CD14-positive monocyte (primary cell): Measurements from ENCODE around the gene C17orf113. TPM values are rescaled to one million over a fixed set of nuclear protein-coding genes. Genes with fewer than 3 reads are reported as not detected.

Experiments
- DNase-seq, 3 donors: peaks; one replicate each; pipeline ENCODE4 v3.0.0-alpha.2; 2011 to 2022
- H2AFZ ChIP-seq: 2 replicates; pipeline ENCODE4 v1.6.0; 2012; ENCODE audit warnings: mild to moderate bottlenecking, low read depth, low read length, inconsistent platforms; ENCODE audit not compliant: insufficient read depth, poor library complexity, severe bottlenecking
- H3K27ac ChIP-seq, 2 donors: 1 replicate in 1 of 2; 2 replicates in 1 of 2; pipeline ENCODE4 v1.5.1; 2012 to 2013; ENCODE audit warnings: low read length in 2 of 2, control low read depth in 1 of 2, inconsistent platforms in 1 of 2, low read depth in 1 of 2, mild to moderate bottlenecking in 1 of 2
- H3K27me3 ChIP-seq, 2 donors: one replicate each; pipeline versions ENCODE4 v1.6.0 to v1.6.1; 2011 to 2013; ENCODE audit warnings: low read length in 2 of 2; ENCODE audit not compliant: control insufficient read depth in 2 of 2, insufficient read depth in 2 of 2
- H3K36me3 ChIP-seq, 2 donors: replicated peaks in 1 of 2; 1 replicate in 1 of 2; 2 replicates in 1 of 2; pipeline versions ENCODE4 v1.5.1 to v1.6.1; 2012 to 2013; ENCODE audit warnings: low read length in 2 of 2, control low read depth in 1 of 2, inconsistent platforms in 1 of 2, mild to moderate bottlenecking in 1 of 2; ENCODE audit not compliant: insufficient read depth in 2 of 2, control insufficient read depth in 1 of 2
- H3K4me1 ChIP-seq, 2 donors: 1 replicate in 1 of 2; 2 replicates in 1 of 2; pipeline versions ENCODE4 v1.5.1 to v1.6.1; 2012 to 2013; ENCODE audit warnings: low read length in 2 of 2, control low read depth in 1 of 2, inconsistent platforms in 1 of 2, mild to moderate bottlenecking in 1 of 2, moderate library complexity in 1 of 2; ENCODE audit not compliant: insufficient read depth in 2 of 2, control insufficient read depth in 1 of 2
- H3K4me2 ChIP-seq: replicated peaks from 2 replicates; pipeline ENCODE3; 2012; ENCODE audit warnings: low read length, moderate library complexity, mild to moderate bottlenecking; ENCODE audit not compliant: poor library complexity, severe bottlenecking; ENCODE audit errors: extremely low read depth
- H3K4me3 ChIP-seq, 3 experiments: fragments of 200-600 bp in 1 of 3; sonication (generic) in 1 of 3; replicated peaks in 1 of 3; 1 replicate in 2 of 3; 2 replicates in 1 of 3; pipeline ENCODE4 v1.5.1; 2011 to 2013; ENCODE audit warnings: low read length in 3 of 3, mild to moderate bottlenecking in 3 of 3, control low read depth in 2 of 3, low read depth in 2 of 3, inconsistent platforms in 1 of 3, moderate library complexity in 1 of 3
- H3K79me2 ChIP-seq: 2 replicates; pipeline ENCODE4 v1.6.0; 2012; ENCODE audit warnings: mild to moderate bottlenecking, control low read depth, inconsistent platforms, low read length, moderate library complexity; ENCODE audit not compliant: insufficient read depth
- H3K9ac ChIP-seq: 2 replicates; pipeline ENCODE4 v1.6.0; 2017; ENCODE audit warnings: low read length, mild to moderate bottlenecking; ENCODE audit not compliant: insufficient read depth, poor library complexity, severe bottlenecking
- H3K9me3 ChIP-seq, 2 donors: replicated peaks in 1 of 2; 1 replicate in 1 of 2; 2 replicates in 1 of 2; pipeline versions ENCODE4 v1.5.1 to v1.6.1; 2012 to 2013; ENCODE audit warnings: low read length in 2 of 2, control low read depth in 1 of 2; ENCODE audit not compliant: control insufficient read depth in 1 of 2, insufficient read depth in 1 of 2
- H4K20me1 ChIP-seq: 2 replicates; pipeline ENCODE4 v1.6.0; 2012; ENCODE audit warnings: mild to moderate bottlenecking, low read length, control low read depth, moderate library complexity; ENCODE audit not compliant: insufficient read depth
- H3K27ac Mint-ChIP-seq, 7 donors: one replicate each; pipeline ENCODE4 v1.8.0; 2020; ENCODE audit warnings: mild to moderate bottlenecking in 7 of 7, mixed read lengths in 7 of 7, moderate library complexity in 6 of 7, inconsistent platforms in 2 of 7
- H3K27me3 Mint-ChIP-seq, 3 donors: one replicate each; pipeline ENCODE4 v1.8.0; 2021 to 2022; ENCODE audit warnings: low read depth in 3 of 3, mild to moderate bottlenecking in 3 of 3, mixed read lengths in 3 of 3, moderate library complexity in 3 of 3, inconsistent platforms in 1 of 3
- H3K36me3 Mint-ChIP-seq, 2 donors: one replicate each; pipeline ENCODE4 v1.8.0; 2020; ENCODE audit warnings: mixed read lengths in 2 of 2, inconsistent platforms in 1 of 2, mild to moderate bottlenecking in 1 of 2
- H3K4me1 Mint-ChIP-seq: one replicate; pipeline ENCODE4 v1.8.0; 2020; ENCODE audit warnings: mild to moderate bottlenecking, mixed read lengths
- H3K4me3 Mint-ChIP-seq, 2 donors: one replicate each; pipeline ENCODE4 v1.8.0; 2020; ENCODE audit warnings: mild to moderate bottlenecking in 2 of 2, mixed read lengths in 2 of 2, moderate library complexity in 1 of 2
- H3K9me3 Mint-ChIP-seq, 7 donors: one replicate each; pipeline ENCODE4 v1.8.0; 2020 to 2022; ENCODE audit warnings: mixed read lengths in 7 of 7, mild to moderate bottlenecking in 6 of 7, moderate library complexity in 6 of 7, inconsistent platforms in 2 of 7
- WGBS: methylation state at CpG from one replicate; pipeline ENCODE4 v1.1.5; 2013; ENCODE audit warnings: missing lambda C conversion rate; ENCODE audit not compliant: insufficient coverage; 5-methylcytosine and 5-hydroxymethylcytosine counted together
- intact Hi-C, 2 donors: fragments of 100-400 bp; cut with micrococcal nuclease; formaldehyde crosslinking; loops; one replicate each; pipeline versions ENCODE4 v1.15.0 to v1.15.1; 2023
- polyA plus RNA-seq, 3 donors: library from polyadenylated mRNA; depleted of rRNA in 1 of 3; unstranded in 2 of 3; stranded (reverse) in 1 of 3; fragments of 300-500 nt in 2 of 3; fragments of >200 nt in 1 of 3; fragmentation: Illumina TruSeq in 2 of 3; gene quantifications; 1 replicate in 2 of 3; 2 replicates in 1 of 3; pipeline ENCODE4 v1.2.3, GENCODE V29; 2012 to 2021
- TF ChIP-seq, protein P1 (sequence below): fragments of 200-600 bp; IDR thresholded peaks from one replicate; pipeline ENCODE4 v1.8.0; 2022; ENCODE audit warnings: antibody characterized with exemption, mild to moderate bottlenecking

Gene C17orf113
- polyA plus RNA-seq, 3 donors, result 0.20 to 0.52 (median 0.28) TPM

DNA sequence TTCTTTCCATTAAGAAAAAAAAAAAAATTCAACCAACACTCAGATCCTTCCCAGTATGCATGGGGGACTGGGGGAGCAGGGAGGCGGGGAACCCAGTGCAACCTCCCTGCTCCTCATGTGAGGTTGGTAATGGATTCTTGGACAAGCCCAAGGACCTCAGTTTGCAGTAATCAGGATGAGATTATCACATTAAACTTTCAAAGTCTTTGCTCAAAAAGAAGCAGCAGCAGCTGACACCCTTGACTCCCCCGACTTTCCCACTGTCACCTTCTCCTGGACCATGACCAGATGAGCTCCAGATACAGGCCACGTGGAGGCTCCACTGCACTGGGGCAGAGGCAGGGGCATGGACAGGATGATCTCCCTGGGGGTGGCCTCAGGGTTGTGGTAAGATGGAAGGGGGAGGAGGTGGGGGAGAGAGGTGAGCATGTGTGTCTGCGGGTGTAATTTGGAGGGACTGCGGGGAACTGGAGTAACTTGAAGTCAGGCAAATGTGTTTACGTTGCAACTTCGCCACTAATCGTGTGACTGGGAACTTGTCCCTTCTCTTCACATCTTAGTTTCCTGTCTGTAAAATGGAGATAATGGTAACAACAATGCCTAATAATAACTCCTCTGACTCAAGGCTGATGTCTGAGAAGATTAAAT, 28.1 kb upstream of the C17orf113 start:
- TF ChIP-seq, protein P1, sequence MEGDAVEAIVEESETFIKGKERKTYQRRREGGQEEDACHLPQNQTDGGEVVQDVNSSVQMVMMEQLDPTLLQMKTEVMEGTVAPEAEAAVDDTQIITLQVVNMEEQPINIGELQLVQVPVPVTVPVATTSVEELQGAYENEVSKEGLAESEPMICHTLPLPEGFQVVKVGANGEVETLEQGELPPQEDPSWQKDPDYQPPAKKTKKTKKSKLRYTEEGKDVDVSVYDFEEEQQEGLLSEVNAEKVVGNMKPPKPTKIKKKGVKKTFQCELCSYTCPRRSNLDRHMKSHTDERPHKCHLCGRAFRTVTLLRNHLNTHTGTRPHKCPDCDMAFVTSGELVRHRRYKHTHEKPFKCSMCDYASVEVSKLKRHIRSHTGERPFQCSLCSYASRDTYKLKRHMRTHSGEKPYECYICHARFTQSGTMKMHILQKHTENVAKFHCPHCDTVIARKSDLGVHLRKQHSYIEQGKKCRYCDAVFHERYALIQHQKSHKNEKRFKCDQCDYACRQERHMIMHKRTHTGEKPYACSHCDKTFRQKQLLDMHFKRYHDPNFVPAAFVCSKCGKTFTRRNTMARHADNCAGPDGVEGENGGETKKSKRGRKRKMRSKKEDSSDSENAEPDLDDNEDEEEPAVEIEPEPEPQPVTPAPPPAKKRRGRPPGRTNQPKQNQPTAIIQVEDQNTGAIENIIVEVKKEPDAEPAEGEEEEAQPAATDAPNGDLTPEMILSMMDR, result no peak
- no peak overlapping the region for H3K9ac ChIP-seq
- H3K9me3 ChIP-seq, result no peaks in the 10 kb centered on the region
- peaks cover 0 to under 1% of the 10 kb centered on the region in 2 donors for H3K27me3 ChIP-seq
- Mint-ChIP-seq H3K36me3 (peaks cover 0 to 2% of the 10 kb centered on the region in 2 donors), H3K27ac (no peak overlapping the region), H3K27me3 (peaks cover 4 to 7% (median 5%) of the 10 kb centered on the region in 3 donors), H3K9me3 (peaks cover 0 to 2% (median 0%) of the 10 kb centered on the region in 7 donors), H3K4me3 (no peak overlapping the region), H3K4me1 (no peaks in the 10 kb centered on the region)
- H3K4me3 ChIP-seq, result no peak overlapping the region
- H3K27ac ChIP-seq, result no peak overlapping the region
- H4K20me1 ChIP-seq, result no peaks in the 10 kb centered on the region
- intact Hi-C loops, result no loop called here
- H3K4me2 ChIP-seq, result no peak overlapping the region
- no peaks in the 10 kb centered on the region for H3K36me3 ChIP-seq
- no peak overlapping the region for H2AFZ ChIP-seq
- DNase-seq, result no peak
- H3K79me2 ChIP-seq, result no peaks in the 10 kb centered on the region
- H3K4me1 ChIP-seq, result no peaks in the 10 kb centered on the region
- WGBS, result 66% methylated on average over 4 of the region's 8 CpGs

DNA sequence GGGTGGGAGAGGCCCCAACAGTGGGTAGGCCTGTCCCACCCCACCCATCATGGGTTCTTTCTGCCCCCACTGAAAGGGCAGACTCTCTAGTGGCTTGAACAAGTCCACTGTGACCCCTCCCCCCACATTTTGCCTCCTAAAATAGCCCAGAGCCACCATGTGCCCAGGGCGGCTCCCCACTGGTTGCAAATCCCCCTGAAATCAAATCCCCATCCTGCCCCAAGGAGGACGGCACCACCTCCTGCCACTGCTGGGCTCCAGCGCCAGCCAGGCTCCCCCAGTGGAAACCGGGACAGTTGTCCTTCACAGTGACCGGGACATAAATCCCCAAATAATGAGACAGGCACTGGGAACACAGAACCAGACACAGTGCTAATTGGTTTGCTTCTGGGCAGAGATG, 27.4 kb upstream of the C17orf113 start:
- TF ChIP-seq, protein P1, result no peak
- no peak overlapping the region for H2AFZ ChIP-seq
- peaks cover 0 to 5% of the 10 kb centered on the region in 2 donors for H3K36me3 Mint-ChIP-seq

More for the DNA sequence above, 27.4 kb upstream of the C17orf113 start:
- Histone ChIP-seq H4K20me1 (no peaks in the 10 kb centered on the region), H3K4me1 (peaks cover 2% of the 10 kb centered on the region in 2 donors), H3K36me3 (no peaks in the 10 kb centered on the region), H3K4me3 (no peak overlapping the region), H3K27me3 (peaks cover 0 to 7% of the 10 kb centered on the region in 2 donors), H3K9me3 (no peaks in the 10 kb centered on the region), H3K79me2 (no peaks in the 10 kb centered on the region), H3K27ac (no peak overlapping the region), H3K4me2 (no peak overlapping the region), H3K9ac (no peak overlapping the region)
- Mint-ChIP-seq H3K9me3 (peaks cover 0 to 4% (median 1%) of the 10 kb centered on the region in 7 donors), H3K4me1 (peaks cover 3% of the 10 kb centered on the region), H3K4me3 (no peak overlapping the region), H3K27me3 (peaks cover 11 to 15% (median 13%) of the 10 kb centered on the region in 3 donors), H3K27ac (no peak overlapping the region)
- 100% methylated on average over 5 of the region's 5 CpGs for WGBS
- no peak for DNase-seq
- intact Hi-C loops, result no loop called here
